Urinary bladder (tissue), 4 donors: ENCODE data around the gene COL4A3. TPM values are rescaled to one million over a fixed set of nuclear protein-coding genes. Genes with fewer than 3 reads are reported as not detected.

ENCODE experiments used
- DNase-seq: peaks from one replicate; pipeline ENCODE4 v3.0.0-alpha.2; 2015; ENCODE audit errors: extremely low spot score
- H3K27ac ChIP-seq: one replicate; pipeline ENCODE4 v1.5.1; 2013; ENCODE audit warnings: low read depth, mild to moderate bottlenecking, moderate library complexity
- H3K36me3 ChIP-seq: one replicate; pipeline ENCODE4 v1.6.1; 2013; ENCODE audit warnings: mild to moderate bottlenecking, moderate library complexity; ENCODE audit not compliant: insufficient read depth
- H3K4me1 ChIP-seq: one replicate; pipeline ENCODE4 v1.6.1; 2013; ENCODE audit warnings: mild to moderate bottlenecking, moderate library complexity; ENCODE audit not compliant: insufficient read depth
- H3K4me3 ChIP-seq: one replicate; pipeline ENCODE4 v1.5.1; 2013; ENCODE audit warnings: low read depth, low read length
- WGBS: extraction: QIAGEN DNeasy Blood & Tissue Kit; methylation state at CpG from one replicate; pipeline ENCODE4 v1.1.7; 2013; 5-methylcytosine and 5-hydroxymethylcytosine counted together
- polyA plus RNA-seq: library from polyadenylated mRNA; stranded (reverse); fragments of 200-250 nt; gene quantifications from one replicate; pipeline ENCODE4 v1.2.3, GENCODE V29; 2013
- total RNA-seq: library from RNA; depleted of rRNA; stranded (reverse); fragments of >200 nt; gene quantifications from one replicate; pipeline ENCODE4 v1.2.3, GENCODE V29; 2014
- donor health status: healthy with polysubstance abuse.
- donor health status: healthy.

Gene COL4A3
- 0.74 TPM for total RNA-seq
- polyA plus RNA-seq, result 1.4 TPM

DNA sequence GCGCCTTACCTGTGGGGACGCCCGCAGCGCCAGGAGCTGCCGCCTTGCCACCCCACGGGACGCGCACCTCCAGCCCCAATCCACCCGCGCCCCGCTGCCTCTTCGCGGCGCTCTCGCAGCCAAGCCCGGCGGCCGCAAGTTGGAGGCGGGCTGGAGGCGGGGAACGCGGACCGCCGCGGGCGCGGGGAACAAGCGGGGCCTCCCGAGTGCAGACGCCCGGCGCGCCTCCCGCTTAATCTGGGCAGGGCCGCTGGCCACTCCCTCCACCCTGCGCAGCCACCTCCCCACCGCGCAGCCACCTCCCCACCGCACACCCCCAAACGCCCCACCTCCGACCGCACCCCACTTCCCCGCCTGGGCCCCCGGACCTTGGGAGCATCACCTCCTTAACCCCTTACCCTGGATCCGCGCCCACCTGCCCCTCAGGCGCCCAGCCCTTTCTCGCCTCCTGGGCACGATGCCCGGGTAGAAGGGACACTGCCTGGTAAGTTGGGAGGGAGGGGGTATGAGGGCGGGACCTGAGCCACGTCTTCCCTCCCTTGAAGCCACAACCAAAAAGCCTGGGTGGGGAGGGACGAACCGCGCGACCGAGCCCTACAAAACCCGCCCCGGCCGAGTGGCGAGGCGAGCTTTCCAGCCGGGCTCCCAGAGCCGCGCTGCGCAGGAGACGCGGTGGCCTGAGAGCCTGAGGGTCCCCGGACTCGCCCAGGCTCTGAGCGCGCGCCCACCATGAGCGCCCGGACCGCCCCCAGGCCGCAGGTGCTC lies at the start of gene COL4A3, which contains the start of gene COL4A4:
TSS of gene COL4A3 (plus strand) at position 627 of the 765 bp plus-strand sequence. CDS start at position 730, 103 bp downstream.
TSS of gene COL4A4 (minus strand) at position 208 of the 765 bp plus-strand sequence. CDS start 16,722 bp downstream, outside the sequence.
- H3K27ac ChIP-seq, result no peak within 1 kb of the TSS
- no peak for DNase-seq
- under 1% methylated on average over 77 of the region's 77 CpGs for WGBS
- no peaks in the 10 kb centered on the region for H3K36me3 ChIP-seq
- peak within 1 kb of the TSS; percentile 46 for H3K4me3 ChIP-seq
- no peaks in the 10 kb centered on the region for H3K4me1 ChIP-seq

DNA sequence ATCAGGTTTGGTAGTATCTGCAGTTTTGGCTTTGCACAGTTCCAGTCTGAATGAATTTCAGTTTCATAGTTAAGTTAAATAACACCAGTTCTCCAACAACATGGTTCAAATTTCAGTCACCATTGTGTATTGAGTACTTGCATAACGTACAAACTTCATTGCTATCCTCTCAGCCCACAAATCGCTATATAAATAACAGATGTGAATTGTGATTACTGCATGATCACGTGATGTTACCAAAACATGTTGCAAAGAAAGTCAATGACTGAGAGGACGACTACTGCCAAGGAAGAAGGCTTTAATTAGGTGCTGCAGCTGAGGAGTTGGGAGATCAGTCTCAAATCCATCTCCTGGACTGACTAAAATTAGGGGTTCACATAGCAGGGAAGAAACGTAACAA lies 48.7 kb upstream of the COL4A3 start:
- no peak for DNase-seq
- no peak overlapping the region for H3K27ac ChIP-seq
- no peak overlapping the region for H3K4me3 ChIP-seq
- WGBS, result 63% methylated on average over 5 of the region's 5 CpGs
- H3K36me3 ChIP-seq, result no peaks in the 10 kb centered on the region
- H3K4me1 ChIP-seq, result no peaks in the 10 kb centered on the region

DNA sequence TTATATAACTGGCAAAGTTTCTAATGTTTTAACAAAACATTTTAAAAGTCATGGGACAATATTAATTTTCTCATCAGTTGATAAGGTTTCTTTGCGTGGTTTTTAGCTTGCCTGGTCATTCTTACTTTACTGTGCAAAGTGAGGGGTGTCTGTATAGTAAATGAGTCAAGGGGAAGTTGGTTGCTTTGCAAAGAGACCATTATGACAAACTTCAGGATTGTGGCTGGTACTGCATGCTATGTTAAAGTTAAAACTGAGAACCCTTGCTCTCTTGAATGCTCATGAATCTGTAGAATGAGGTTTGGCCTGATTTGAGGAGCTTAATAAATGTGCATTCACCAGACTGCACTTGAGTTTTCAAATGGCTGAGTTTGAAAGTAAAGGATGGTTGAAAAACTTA lies 47.4 kb upstream of the COL4A3 start:
- H3K4me1 ChIP-seq, result no peaks in the 10 kb centered on the region
- whole genome bisulfite sequencing, result 86% methylated on average over 1 of the region's 1 CpG
- no peaks in the 10 kb centered on the region for H3K36me3 ChIP-seq
- DNase-seq, result no peak
- H3K4me3 ChIP-seq, result no peak overlapping the region
- no peak overlapping the region for H3K27ac ChIP-seq

DNA sequence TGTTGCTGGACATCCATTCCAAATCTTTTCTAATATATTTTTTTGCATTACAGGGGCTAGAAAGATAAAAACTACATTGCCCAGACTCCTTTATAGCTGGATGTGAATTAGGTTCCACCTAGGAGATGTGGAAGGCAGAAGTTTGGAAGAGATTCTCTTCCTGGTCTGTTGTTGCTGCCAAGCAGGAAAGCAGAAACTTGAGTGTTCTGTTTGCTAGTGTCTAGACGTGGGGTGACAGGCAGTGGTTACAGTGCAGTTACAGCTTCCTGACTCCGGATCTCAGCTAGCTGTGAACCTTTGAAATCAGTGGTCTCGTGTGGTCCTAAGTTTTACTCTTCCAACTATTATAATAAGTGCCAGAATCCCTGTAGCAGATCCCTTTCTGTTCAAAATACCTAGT lies 46.6 kb upstream of the COL4A3 start:
- Histone ChIP-seq H3K4me1 (no peaks in the 10 kb centered on the region), H3K36me3 (no peaks in the 10 kb centered on the region), H3K27ac (no peak overlapping the region), H3K4me3 (no peak overlapping the region)
- WGBS, result 24% methylated on average over 3 of the region's 3 CpGs
- DNase-seq, result no peak

DNA sequence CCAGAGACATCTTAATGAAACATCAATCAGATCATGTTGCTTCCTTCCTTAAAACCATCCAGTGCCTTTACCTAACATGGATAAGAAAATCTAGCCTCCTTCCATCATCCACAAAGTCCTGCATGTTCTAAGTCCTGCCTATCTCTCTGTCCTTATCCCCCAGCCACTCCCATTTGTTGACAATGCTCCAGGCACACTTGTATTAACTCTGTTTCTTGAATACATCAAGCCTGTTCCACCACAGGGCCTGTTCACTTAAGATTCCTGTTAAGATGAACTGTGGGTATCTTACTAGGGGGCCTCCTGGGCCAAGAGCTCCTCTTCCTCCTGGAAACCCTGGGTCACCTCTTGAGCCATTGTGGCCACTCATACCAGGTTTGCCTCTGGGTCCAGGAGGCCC lies 46.1 kb upstream of the COL4A3 start:
- Histone ChIP-seq H3K4me1 (no peaks in the 10 kb centered on the region), H3K4me3 (no peak overlapping the region), H3K27ac (no peak overlapping the region), H3K36me3 (no peaks in the 10 kb centered on the region)
- DNase-seq, result no peak

DNA sequence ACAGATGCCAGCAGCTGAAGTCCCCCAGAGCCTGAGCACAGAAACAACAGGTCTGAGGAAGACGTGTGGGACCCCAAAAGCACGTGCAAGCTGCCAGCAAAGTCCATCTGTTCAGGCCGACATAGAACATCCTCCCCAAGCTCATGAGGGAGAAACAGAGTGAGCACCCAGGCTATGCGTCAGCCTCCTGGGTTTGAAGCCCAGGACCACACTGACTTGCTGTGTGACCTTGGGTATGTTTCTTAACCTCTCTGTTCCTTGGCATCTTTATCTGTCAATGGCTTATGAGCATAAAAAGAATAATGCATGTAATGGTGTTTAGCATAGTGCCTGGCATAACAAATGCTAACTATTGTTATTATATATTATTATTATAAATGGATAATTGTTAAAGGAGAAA lies 40.7 kb upstream of the COL4A3 start:
- WGBS, result 73% methylated on average over 4 of the region's 4 CpGs
- no peaks in the 10 kb centered on the region for H3K4me1 ChIP-seq
- H3K4me3 ChIP-seq, result no peak overlapping the region
- no peak for DNase-seq
- H3K36me3 ChIP-seq, result no peaks in the 10 kb centered on the region
- no peak overlapping the region for H3K27ac ChIP-seq

DNA sequence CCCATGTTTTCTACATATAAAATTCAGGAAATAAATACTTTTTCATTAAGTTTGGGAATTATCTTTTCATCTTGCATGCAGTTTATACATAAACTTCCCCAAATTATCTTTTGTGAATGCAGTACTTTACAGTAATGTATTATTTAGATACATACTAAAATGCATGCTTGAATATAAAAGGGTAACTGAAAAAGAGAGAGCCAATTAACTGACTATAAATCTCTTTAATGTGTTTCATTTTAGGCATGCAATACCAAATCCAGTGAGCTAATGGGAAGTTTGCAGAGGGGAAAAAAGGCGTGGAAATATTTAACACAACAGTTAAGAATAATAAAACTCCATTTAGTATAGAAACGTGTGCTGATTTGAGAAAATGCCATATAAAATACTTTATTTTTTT lies 39.6 kb upstream of the COL4A3 start:
- H3K27ac ChIP-seq, result no peak overlapping the region
- 63% methylated on average over 2 of the region's 2 CpGs for WGBS
- no peak overlapping the region for H3K4me3 ChIP-seq
- DNase-seq, result no peak
- no peaks in the 10 kb centered on the region for H3K36me3 ChIP-seq
- H3K4me1 ChIP-seq, result no peaks in the 10 kb centered on the region

DNA sequence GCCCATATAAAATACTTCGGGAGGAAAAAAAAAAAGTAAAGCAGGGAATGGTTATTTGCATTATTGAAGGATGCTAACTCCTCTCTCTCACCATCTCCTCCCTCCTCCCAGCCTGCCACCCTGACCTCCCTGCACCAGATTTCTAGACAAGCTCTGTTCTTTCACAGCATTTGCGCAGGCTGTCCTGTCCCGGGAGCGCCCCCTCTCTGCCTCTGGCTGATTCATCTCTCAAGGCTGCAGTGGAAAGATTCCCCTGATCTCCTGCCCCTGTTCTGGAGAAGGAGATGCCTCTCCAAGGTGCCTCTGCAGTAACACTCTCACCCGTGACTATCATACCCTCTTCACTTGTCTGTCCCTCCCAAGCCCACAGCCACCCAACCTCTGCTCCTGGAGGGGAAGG lies 38.9 kb upstream of the COL4A3 start:
- no peaks in the 10 kb centered on the region for H3K36me3 ChIP-seq
- WGBS, result 66% methylated on average over 5 of the region's 5 CpGs
- H3K27ac ChIP-seq, result no peak overlapping the region
- no peak for DNase-seq
- no peak overlapping the region for H3K4me3 ChIP-seq
- H3K4me1 ChIP-seq, result no peaks in the 10 kb centered on the region

DNA sequence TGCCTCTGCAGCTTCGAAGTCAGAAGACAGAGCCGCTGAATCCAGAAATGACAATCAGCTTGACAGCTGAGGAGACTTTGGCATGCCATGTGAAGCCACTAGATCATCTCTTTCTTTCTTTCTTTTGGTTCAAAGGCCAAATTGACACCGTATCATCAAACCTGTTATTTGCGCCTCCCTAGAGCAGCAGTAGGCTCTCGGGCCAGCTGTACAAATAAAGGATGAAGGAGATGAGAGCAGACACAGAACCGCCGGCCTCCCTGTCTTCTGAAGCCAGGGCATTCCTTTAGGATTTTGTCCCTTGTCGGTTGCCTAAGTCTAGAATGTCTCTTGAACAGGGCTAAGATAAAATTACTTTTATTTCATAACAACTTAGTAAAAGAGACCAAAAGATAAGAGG lies 37.2 kb upstream of the COL4A3 start:
- Histone ChIP-seq H3K4me1 (no peaks in the 10 kb centered on the region), H3K4me3 (no peak overlapping the region), H3K36me3 (no peaks in the 10 kb centered on the region), H3K27ac (no peak overlapping the region)
- no peak for DNase-seq
- 34% methylated on average over 8 of the region's 8 CpGs for WGBS

DNA sequence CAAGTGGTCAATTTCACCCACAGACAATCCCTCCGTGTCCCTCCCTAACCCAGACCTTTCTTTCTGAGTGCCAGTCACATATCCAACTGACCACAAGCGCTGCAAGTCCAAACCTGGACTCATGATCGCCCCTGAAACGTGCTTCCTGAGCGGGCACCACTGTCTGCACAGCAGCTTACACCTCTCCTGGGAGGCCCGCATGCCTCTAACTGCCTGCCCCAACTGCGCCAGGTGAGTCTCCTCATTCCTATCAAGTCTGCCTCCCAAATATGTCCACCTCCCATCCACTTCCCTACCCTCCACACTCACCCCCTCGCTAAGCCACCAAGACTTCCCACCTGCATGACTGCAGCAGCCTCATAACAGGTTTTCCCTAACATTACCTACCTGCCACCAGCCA lies 33.8 kb upstream of the COL4A3 start:
- no peaks in the 10 kb centered on the region for H3K36me3 ChIP-seq
- no peak for DNase-seq
- no peak overlapping the region for H3K27ac ChIP-seq
- 88% methylated on average over 8 of the region's 8 CpGs for WGBS
- H3K4me3 ChIP-seq, result no peak overlapping the region
- H3K4me1 ChIP-seq, result no peaks in the 10 kb centered on the region

DNA sequence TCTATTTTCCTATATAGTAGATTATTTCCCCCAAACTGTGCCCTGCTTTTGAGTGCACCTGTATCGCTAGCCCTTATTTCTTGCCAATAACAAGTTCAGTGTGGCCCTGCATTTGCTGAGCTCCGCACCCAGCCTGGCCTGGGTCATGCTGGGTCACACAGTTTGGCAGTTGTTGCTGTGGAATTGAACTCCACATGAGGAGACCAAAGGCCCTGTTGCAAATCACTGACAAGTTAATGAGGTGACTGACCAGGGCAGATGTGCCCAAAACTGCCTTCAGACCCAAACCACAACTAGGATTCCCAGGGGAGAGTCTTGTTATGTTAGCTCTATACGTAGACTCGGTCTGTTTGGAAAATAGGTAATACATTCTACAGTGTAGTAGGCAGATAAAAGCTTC lies 31.4 kb upstream of the COL4A3 start:
- 67% methylated on average over 4 of the region's 4 CpGs for WGBS
- H3K27ac ChIP-seq, result no peak overlapping the region
- no peak for DNase-seq
- no peaks in the 10 kb centered on the region for H3K4me1 ChIP-seq
- H3K4me3 ChIP-seq, result no peak overlapping the region
- H3K36me3 ChIP-seq, result no peaks in the 10 kb centered on the region

DNA sequence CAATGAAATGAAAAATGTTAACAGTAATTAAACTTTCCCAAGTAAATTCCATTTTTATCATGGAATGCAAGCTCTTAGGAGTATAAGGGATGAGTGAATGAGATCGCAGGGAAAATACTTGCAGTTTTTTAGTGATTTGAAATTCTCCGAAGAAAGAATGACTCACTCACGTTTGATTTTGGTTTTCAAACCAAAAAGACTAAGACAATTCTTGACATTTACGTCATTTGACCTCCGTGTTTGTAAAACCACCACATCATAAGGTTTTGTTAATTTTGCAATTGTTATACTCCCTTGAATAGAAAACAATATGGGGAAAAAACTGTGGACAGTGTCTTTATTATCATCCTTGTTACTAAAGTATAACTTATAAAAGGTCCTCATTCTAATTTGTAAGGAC lies 29.8 kb upstream of the COL4A3 start:
- no peak overlapping the region for H3K4me3 ChIP-seq
- H3K36me3 ChIP-seq, result no peaks in the 10 kb centered on the region
- H3K4me1 ChIP-seq, result no peaks in the 10 kb centered on the region
- no peak for DNase-seq
- WGBS, result 79% methylated on average over 5 of the region's 5 CpGs
- no peak overlapping the region for H3K27ac ChIP-seq

DNA sequence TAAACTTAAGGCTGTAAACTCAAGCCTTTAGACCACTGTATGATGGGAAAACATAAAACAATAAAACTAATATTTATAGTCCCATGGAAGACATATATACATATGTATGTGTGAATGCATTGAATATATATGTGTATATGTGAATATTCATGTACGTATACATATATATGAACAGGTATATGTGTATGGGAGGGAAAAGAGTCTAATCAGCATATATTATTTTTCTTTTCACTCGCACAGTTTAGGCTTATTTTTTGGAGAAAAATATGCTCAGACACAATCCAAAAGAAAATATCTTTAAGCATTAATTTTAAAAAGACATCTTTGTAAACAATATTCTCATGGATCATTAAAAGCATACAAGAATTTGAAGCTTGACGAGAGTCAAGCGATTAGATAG lies 23.1 kb upstream of the COL4A3 start:
- Histone ChIP-seq H3K4me3 (no peak overlapping the region), H3K4me1 (no peaks in the 10 kb centered on the region), H3K36me3 (no peaks in the 10 kb centered on the region), H3K27ac (no peak overlapping the region)
- WGBS, result 80% methylated on average over 4 of the region's 4 CpGs
- no peak for DNase-seq

DNA sequence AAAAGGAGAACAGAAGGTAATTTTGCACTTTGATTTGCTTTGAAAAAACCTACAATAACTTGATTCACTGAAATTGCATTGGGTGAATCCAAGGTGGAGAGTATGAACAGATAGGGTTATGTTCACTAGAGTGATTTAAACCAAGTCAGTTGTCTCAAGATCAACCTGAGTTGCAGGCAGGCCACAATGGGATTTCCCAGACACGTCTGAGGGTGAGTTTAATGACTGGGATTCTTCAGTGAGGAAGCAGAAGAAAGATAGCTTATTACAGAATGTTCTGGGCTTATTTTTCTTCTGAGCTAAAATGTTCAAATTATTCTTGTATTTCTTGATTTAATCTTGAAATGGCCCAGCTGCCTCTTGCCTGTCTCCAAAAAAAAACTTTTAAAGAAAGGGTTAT lies 20.5 kb upstream of the COL4A3 start:
- Histone ChIP-seq H3K4me1 (no peaks in the 10 kb centered on the region), H3K4me3 (no peak overlapping the region), H3K36me3 (no peaks in the 10 kb centered on the region), H3K27ac (no peak overlapping the region)
- 17% methylated on average over 1 of the region's 1 CpG for WGBS
- peak; percentile 25 for DNase-seq

DNA sequence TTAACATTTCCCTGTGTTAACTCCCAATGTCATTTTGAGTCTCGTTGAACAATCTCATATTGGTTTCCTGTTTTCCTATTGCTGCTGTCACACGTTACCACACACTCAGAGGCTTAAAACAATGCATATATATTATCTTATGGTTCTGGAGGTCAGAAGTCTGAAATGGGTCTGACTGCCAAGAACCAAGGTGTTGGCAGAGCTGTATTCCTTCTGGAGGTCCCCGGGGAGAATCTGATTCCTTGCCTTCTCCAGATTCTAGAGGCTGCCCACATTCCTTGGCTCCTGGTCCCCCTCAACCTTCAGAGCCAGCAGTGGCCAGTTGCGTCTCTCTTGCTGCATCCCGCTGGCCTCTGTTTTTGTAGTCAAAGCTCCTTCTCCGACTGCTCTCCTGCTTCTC lies 18.0 kb upstream of the COL4A3 start:
- 79% methylated on average over 6 of the region's 6 CpGs for WGBS
- H3K36me3 ChIP-seq, result no peaks in the 10 kb centered on the region
- DNase-seq, result no peak
- H3K4me1 ChIP-seq, result no peaks in the 10 kb centered on the region
- no peak overlapping the region for H3K27ac ChIP-seq
- no peak overlapping the region for H3K4me3 ChIP-seq
